Measurements from ENCODE around the gene NUDT17.

The NUDT17 gene

DNA sequence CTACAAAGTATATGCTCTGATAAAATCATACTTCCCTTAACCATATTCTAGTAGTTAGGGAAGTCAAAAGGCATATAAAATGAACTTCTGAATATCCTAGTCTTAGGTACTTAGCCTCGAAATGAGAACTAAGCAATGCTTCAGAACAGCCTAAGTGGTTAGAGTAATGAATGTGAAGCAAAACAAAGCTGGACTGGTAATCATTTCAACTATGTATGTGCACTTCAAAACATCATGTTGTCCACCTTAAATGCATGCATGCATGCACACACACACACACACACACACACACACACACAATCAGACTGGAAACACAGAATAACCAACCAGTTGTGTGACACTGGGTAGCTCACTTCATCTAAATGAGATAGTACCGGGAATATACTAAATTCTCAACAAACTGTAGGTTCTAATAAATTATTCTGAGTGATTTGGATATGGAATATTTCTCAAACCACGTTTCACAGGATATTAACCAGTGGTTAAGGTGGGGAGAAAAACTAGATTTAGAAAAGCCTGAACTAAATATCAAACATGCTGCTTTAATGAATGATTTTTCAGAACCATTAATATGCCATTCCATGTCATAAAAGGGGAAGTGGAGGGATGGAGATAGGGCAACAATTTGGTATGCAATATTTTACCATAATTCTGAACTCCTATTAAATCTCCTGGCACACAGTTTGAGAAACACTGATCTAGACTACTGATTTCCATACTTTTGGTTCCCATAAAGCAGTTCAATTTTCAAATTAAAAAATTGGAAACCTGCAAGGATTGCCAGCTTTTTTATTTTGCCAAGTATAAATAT, 41.0 kb upstream of the NUDT17 start:
- H3K27me3 ChIP-seq (ENCODE audit: control insufficient read depth, low read length), result no peaks in the 10 kb centered on the region
- no peaks in the 10 kb centered on the region for H3K4me1 ChIP-seq (ENCODE audit: control insufficient read depth, low read length)
- no peaks in the 10 kb centered on the region for H3F3A ChIP-seq (ENCODE audit: control insufficient read depth, insufficient read depth)
- no peak overlapping the region for H3K27ac ChIP-seq (ENCODE audit: low read depth, low read length)
- TF ChIP-seq EZH2phosphoT487 (IDR thresholded peaks at IDR 0.05; ENCODE audit: borderline replicate concordance, low read length), result no peak
- TF ChIP-seq CTCF (IDR thresholded peaks at IDR 0.05; ENCODE audit: low read depth, low read length, poor library complexity, severe bottlenecking), result no peak
- H3K9me2 ChIP-seq (replicated peaks; ENCODE audit: control insufficient read depth, low read length), result no peaks in the 10 kb centered on the region
- no peaks in the 10 kb centered on the region for H4K20me1 ChIP-seq (ENCODE audit: control insufficient read depth, insufficient read depth, low read depth, low read length)
- H3K4me3 ChIP-seq (ENCODE audit: low read length), result no peak overlapping the region
- H3K36me3 ChIP-seq (ENCODE audit: control insufficient read depth, low read length), result 0 out of 2 replicates have a peak, but pooled peaks cover 6% of the 10 kb centered on the region
- H3K79me2 ChIP-seq (ENCODE audit: control insufficient read depth, low read length), result peaks cover 90% of the 10 kb centered on the region
- no peak overlapping the region for H3K4me2 ChIP-seq (ENCODE audit: low read length)
- peaks cover 3% of the 10 kb centered on the region; the same call in 1 of the 2 replicates for H3K9me3 ChIP-seq (ENCODE audit: control insufficient read depth, insufficient read depth, low read length)

- no peak overlapping the region for H3K4me3 ChIP-seq (ENCODE audit: low read length)
- no peaks in the 10 kb centered on the region for H3K27me3 ChIP-seq (ENCODE audit: control insufficient read depth, low read length)
- peaks cover 84% of the 10 kb centered on the region for H3K79me2 ChIP-seq (ENCODE audit: control insufficient read depth, low read length)
- no peaks in the 10 kb centered on the region for H4K20me1 ChIP-seq (ENCODE audit: control insufficient read depth, insufficient read depth, low read depth, low read length)
- no peak overlapping the region for H3K4me2 ChIP-seq (ENCODE audit: low read length)
- H3K9me3 ChIP-seq (ENCODE audit: control insufficient read depth, insufficient read depth, low read length), result no peaks in the 10 kb centered on the region
- H3K9me2 ChIP-seq (replicated peaks; ENCODE audit: control insufficient read depth, low read length), result no peaks in the 10 kb centered on the region
- no peak overlapping the region for H3K27ac ChIP-seq (ENCODE audit: low read depth, low read length)
- no peaks in the 10 kb centered on the region for H3K4me1 ChIP-seq (ENCODE audit: control insufficient read depth, low read length)
- no peaks in the 10 kb centered on the region for H3F3A ChIP-seq (ENCODE audit: control insufficient read depth, insufficient read depth)
- 0 out of 2 replicates have a peak, but pooled peaks cover 1% of the 10 kb centered on the region for H3K36me3 ChIP-seq (ENCODE audit: control insufficient read depth, low read length)
- TF ChIP-seq EZH2phosphoT487 (IDR thresholded peaks at IDR 0.05; ENCODE audit: borderline replicate concordance, low read length) (no peak), CTCF (IDR thresholded peaks at IDR 0.05; ENCODE audit: low read depth, low read length, poor library complexity, severe bottlenecking) (no peak)
Measured at GRCh38 chr1:145805057-145805456, 40.4 kb upstream of the NUDT17 start.

DNA sequence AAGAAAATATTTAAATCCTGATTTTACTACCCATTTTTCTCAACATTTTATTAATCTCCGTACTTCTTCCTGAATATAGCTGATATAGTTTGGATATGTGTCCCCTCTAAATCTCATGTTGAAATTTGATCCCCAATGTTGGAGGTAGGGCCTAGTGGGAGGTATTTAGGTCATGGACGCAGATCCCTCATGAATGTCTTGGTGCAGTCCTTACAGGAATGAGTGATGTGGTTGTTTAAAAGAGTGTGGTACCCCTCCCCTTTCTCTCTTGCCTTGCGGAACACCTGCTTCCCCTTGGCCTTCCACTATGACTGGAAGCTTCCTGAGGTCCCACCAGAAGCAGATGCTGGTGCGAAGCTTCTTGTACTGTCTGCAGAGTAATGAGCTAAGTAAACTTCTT, 39.0 kb upstream of the NUDT17 start:
- Histone ChIP-seq H3K27ac (ENCODE audit: low read depth, low read length) (no peak overlapping the region), H3F3A (ENCODE audit: control insufficient read depth, insufficient read depth) (no peaks in the 10 kb centered on the region), H3K4me2 (ENCODE audit: low read length) (no peak overlapping the region), H4K20me1 (ENCODE audit: control insufficient read depth, insufficient read depth, low read depth, low read length) (no peaks in the 10 kb centered on the region), H3K9me3 (ENCODE audit: control insufficient read depth, insufficient read depth, low read length) (no peaks in the 10 kb centered on the region), H3K9me2 (replicated peaks; ENCODE audit: control insufficient read depth, low read length) (no peaks in the 10 kb centered on the region), H3K4me3 (ENCODE audit: low read length) (no peak overlapping the region), H3K4me1 (ENCODE audit: control insufficient read depth, low read length) (no peaks in the 10 kb centered on the region), H3K27me3 (ENCODE audit: control insufficient read depth, low read length) (no peaks in the 10 kb centered on the region), H3K36me3 (ENCODE audit: control insufficient read depth, low read length) (no peaks in the 10 kb centered on the region), H3K79me2 (ENCODE audit: control insufficient read depth, low read length) (peaks cover 71% of the 10 kb centered on the region)
- TF ChIP-seq CTCF (IDR thresholded peaks at IDR 0.05; ENCODE audit: low read depth, low read length, poor library complexity, severe bottlenecking), result no peak
- TF ChIP-seq EZH2phosphoT487 (IDR thresholded peaks at IDR 0.05; ENCODE audit: borderline replicate concordance, low read length), result no peak
